ENCODE results near the gene DOCK2. TPM values are rescaled to one million over a fixed set of nuclear protein-coding genes. Genes with fewer than 3 reads are reported as not detected.

The DOCK2 gene
- total and polyA plus RNA-seq, 2 of the 8 experiments (the other 6 are each of a cell fraction or from before 2014, with no cell fraction given), result 3.9 to 5.7 TPM

- 88% methylated on average over 1 of the region's 1 CpG; no CpG with 5 or more reads in 1 of the 2 experiments for WGBS, 2 experiments (ENCODE audit: extremely low coverage in 1 of 2, insufficient coverage in 1 of 2, insufficient read length in 1 of 2, insufficient replicate concordance in 2 of 2, low coverage in 1 of 2, low lambda C conversion rate in 2 of 2, missing lambda C conversion rate in 1 of 2)
- Histone ChIP-seq H3K56ac (replicated peaks; ENCODE audit: insufficient read length, low read depth, low read length) (no peak overlapping the region), H3K27ac (ENCODE audit: low read depth, low read length) (no peak overlapping the region), H3K4me2 (ENCODE audit: insufficient read depth in 1 of 2, low read depth in 2 of 2, low read length in 2 of 2) (no peak overlapping the region), H3K36me3 (ENCODE audit: control insufficient read depth in 2 of 4, insufficient read depth in 4 of 4, low read length in 3 of 4) (no peaks in the 10 kb centered on the region), H3K9me3 (ENCODE audit: insufficient read depth in 2 of 2, low read depth in 1 of 2, low read length in 1 of 2) (no peaks in the 10 kb centered on the region), H3K23ac (ENCODE audit: insufficient read length) (no peak overlapping the region), H3K23me2 (ENCODE audit: low read depth, low read length) (no peaks in the 10 kb centered on the region), H4K5ac (ENCODE audit: insufficient read length, low read depth, low read length) (no peak overlapping the region), H2BK120ac (replicated peaks; ENCODE audit: low read depth, low read length) (no peak overlapping the region), H2BK20ac (ENCODE audit: low read length) (no peak overlapping the region), H4K20me1 (replicated peaks in 1 of 2; ENCODE audit: control insufficient read depth in 1 of 2, insufficient read depth in 2 of 2, low read length in 2 of 2) (no peaks in the 10 kb centered on the region), H3K4me3 (ENCODE audit: extremely low read depth in 1 of 4, insufficient read depth in 2 of 4, low read depth in 3 of 4, low read length in 4 of 4) (no peak overlapping the region), H3K14ac (ENCODE audit: insufficient read length) (no peak overlapping the region), H2BK5ac (ENCODE audit: low read depth, low read length) (no peak overlapping the region), H4K8ac (ENCODE audit: extremely low read depth, insufficient read depth, low read length) (no peak overlapping the region), H3K4ac (replicated peaks; ENCODE audit: insufficient read length, low read depth, low read length) (no peak overlapping the region), H3K9ac (replicated peaks in 1 of 4; ENCODE audit: extremely low read depth in 1 of 4, low read depth in 3 of 4, low read length in 3 of 4) (no peak overlapping the region), H3K79me1 (ENCODE audit: low read depth, low read length) (no peaks in the 10 kb centered on the region), H3K4me1 (replicated peaks in 1 of 4; ENCODE audit: control insufficient read depth in 3 of 4, insufficient read depth in 4 of 4, low read length in 3 of 4) (no peaks in the 10 kb centered on the region), H2BK15ac (ENCODE audit: low read length) (no peak overlapping the region), H3K27me3 (replicated peaks in 1 of 4; ENCODE audit: control insufficient read depth in 3 of 4, extremely low read depth in 1 of 4, insufficient read depth in 3 of 4, low read length in 3 of 4) (no peaks in the 10 kb centered on the region), H3K79me2 (ENCODE audit: control insufficient read depth in 1 of 2, insufficient read depth in 2 of 2, low read length in 2 of 2) (no peaks in the 10 kb centered on the region), H3K18ac (ENCODE audit: extremely low read depth, low read length) (no peak overlapping the region), H2BK12ac (ENCODE audit: low read depth, low read length) (no peak overlapping the region), H2AK5ac (ENCODE audit: low read depth, low read length) (no peak overlapping the region), H2AFZ (ENCODE audit: low read length) (no peak overlapping the region), H4K91ac (replicated peaks; ENCODE audit: insufficient read length, low read length) (no peak overlapping the region)
- ChIA-PET POLR2A (ENCODE audit: partially characterized antibody) (no interaction called here), CTCF (ENCODE audit: partially characterized antibody) (no interaction called here)
- DNase-seq (ENCODE audit: low read depth in 1 of 2, low spot score in 2 of 2) (no peak), FAIRE-seq (no peak)
- TF ChIP-seq TAF7 (optimal IDR thresholded peaks at IDR 0.05; ENCODE audit: borderline replicate concordance, low read depth, low read length) (no peak), SRF (IDR thresholded peaks at IDR 0.05; ENCODE audit: low read depth, low read length) (no peak), TCF12 (IDR thresholded peaks at IDR 0.05; ENCODE audit: low read depth, low read length) (no peak)
Measured at GRCh38 chr5:169728418-169728817, 91.3 kb downstream of the DOCK2 start.
